ENCODE data around the gene USP48. TPM values are rescaled to one million over a fixed set of nuclear protein-coding genes. Genes with fewer than 3 reads are reported as not detected.
"Not testable (repeated sequence)": the region's sequence is repeated elsewhere in the genome, so short reads cannot be mapped to it uniquely, and the experiment has no call there.

USP48 gene
- total and polyA plus RNA-seq, 12 donors: 13.8 to 45.0 (median 36.1) TPM

DNA sequence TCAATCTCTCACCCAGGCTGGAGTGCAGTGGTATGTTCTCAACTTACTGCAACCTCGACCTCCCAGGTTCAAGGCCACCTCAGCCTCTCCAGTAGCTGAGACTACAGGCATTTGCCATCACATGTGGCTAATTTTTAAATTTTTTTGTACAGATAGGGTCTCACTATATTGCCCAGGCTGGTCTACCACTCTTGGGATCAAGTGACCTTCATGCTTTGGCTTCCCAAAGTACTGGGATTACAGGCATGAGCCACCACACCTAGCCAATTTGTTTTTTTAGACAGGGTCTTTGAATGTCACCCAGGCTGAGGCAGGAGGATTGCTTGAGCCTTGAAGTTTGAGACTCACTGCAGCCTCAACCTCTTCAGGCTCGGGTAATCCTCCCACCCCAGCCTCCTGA is 10.2 kb upstream of the USP48 start:
- intact Hi-C loops (cut with DNase I): no loop called here
- no peaks in the 10 kb centered on the region for H3K27me3 ChIP-seq
- DNase-seq (no peak), ATAC-seq (no peak)
- peaks cover 0 to 11% (median 0%) of the 10 kb centered on the region in 9 donors for H3K4me1 ChIP-seq
- no peaks in the 10 kb centered on the region for H3K36me3 ChIP-seq
- H3K4me3 ChIP-seq: no peak overlapping the region
- H3K9me3 ChIP-seq: peaks cover 0 to 14% (median 0%) of the 10 kb centered on the region in 11 donors
- 77 to 97% methylated on average over 2 of the region's 2 CpGs for WGBS, 2 donors
- no peak overlapping the region for H3K27ac ChIP-seq
- no peak for TF ChIP-seq CTCF (IDR thresholded peaks at IDR 0.05)

GRCh38 chr1:21786640-21787039 is 3.7 kb upstream of the USP48 start:
- no peak overlapping the region for H3K27ac ChIP-seq
- H3K9me3 ChIP-seq: no peaks in the 10 kb centered on the region
- H3K27me3 ChIP-seq: no peaks in the 10 kb centered on the region
- no peak overlapping the region for H3K4me3 ChIP-seq
- 79 to 85% methylated on average over 2 of the region's 2 CpGs for WGBS, 2 donors
- ATAC-seq (no peak), DNase-seq (no peak)
- no peak for TF ChIP-seq CTCF (IDR thresholded peaks at IDR 0.05)
- H3K36me3 ChIP-seq: no peaks in the 10 kb centered on the region
- intact Hi-C loops (cut with DNase I): loop anchor here in 2 of 10 donors (10.0 kb wide), 1 partner anchor 178 kb away; no protein-coding TSS in a partner anchor
- H3K4me1 ChIP-seq: peaks cover 0 to 17% (median 2%) of the 10 kb centered on the region in 9 donors

DNA sequence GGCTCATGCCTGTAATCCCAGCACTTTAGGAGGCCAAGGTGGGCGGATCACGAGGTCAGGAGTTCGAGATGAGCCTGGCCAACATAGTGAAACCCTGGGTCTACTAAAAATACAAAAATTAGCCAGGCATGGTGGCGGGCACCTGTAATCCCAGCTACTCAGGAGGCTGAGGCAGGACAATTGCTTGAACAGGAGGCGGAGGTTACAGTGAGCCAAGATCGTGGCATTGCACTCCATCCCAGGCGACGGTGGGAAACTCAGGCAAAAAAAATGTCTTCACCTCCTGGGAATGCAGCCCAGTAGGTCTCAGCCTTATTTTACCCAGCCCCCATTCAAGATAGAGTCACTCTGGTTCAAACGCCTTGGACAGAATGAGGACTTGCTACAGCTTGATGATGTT is 2.8 kb upstream of the USP48 start:
- WGBS, 2 donors: 89% methylated on average over 9 of the region's 9 CpGs
- not testable (repeated sequence) for H3K4me3 ChIP-seq, ATAC-seq, DNase-seq, H3K9me3 ChIP-seq, H3K27me3 ChIP-seq, H3K27ac ChIP-seq, H3K36me3 ChIP-seq
- peaks cover 4 to 21% (median 11%) of the 10 kb centered on the region in 9 donors for H3K4me1 ChIP-seq
- intact Hi-C loops (cut with DNase I): loop anchor here in 2 of 10 donors (10.0 kb wide), 1 partner anchor 179 kb away; no protein-coding TSS in a partner anchor

DNA sequence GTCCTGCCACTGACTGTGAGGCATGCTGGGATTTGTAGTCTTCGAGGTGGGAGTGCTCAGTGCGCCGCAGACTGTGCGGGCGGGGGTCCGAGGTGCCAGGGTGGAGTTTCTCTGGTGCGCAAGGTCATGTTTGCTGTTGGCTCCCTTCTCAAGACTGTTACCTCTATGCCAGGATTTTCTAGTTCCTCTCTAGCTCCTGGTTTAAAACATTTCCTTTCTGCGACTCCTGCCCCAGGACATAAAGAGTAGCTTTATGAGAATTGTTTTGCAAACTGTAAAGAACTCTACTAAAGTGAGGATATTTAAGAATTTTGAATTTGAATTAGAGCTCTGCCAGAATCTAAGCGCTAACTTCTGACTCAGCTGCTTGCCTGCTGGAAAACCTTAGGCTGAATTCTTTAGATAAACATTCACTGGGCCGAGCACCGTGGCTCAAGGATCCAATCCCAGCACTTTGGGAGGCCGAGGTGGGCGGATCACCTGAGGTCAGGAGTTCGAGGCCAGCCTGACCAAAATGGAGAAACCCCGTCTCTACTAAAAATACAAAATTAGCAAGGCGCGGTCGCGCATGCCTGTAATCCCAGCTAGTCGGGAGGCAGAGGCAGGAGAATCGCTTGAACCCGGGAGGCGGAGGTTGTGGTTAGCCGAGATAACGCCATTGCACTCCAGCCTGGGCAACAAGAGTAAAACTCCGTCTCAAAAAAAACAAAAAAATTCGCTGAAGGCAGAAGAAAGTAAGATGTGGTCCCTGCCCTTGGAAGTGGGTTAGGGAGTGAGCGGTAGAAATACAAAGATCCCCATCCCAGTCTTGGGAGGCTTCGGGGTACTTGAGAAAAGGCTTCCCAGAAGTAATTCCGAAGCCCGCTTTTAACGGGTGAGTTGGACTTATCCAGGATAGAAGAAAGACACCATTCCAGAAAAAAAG is 992 bp upstream of the USP48 start:
- 51 to 54% methylated on average over 32 of the region's 32 CpGs for WGBS, 2 donors
- peak overlapping the region; percentile 92 to 100 (median 99) for H3K27ac ChIP-seq
- H3K4me1 ChIP-seq: peaks cover 4 to 35% (median 22%) of the 10 kb centered on the region in 9 donors
- peak in 1 of 2 donors; percentile 18 for DNase-seq
- intact Hi-C loops (cut with DNase I): loop anchor here in 2 of 10 donors (10.0 kb wide), 1 partner anchor 181 kb away; no protein-coding TSS in a partner anchor
- H3K9me3 ChIP-seq: no peaks in the 10 kb centered on the region
- no peak for TF ChIP-seq CTCF (IDR thresholded peaks at IDR 0.05)
- no peaks in the 10 kb centered on the region for H3K36me3 ChIP-seq
- no peak for ATAC-seq
- no peaks in the 10 kb centered on the region for H3K27me3 ChIP-seq
- H3K4me3 ChIP-seq: peak overlapping the region; percentile 80 to 98 (median 94)

Measured in heart right ventricle (tissue), 16 donors.